Common myeloid progenitor, CD34-positive (primary cell): ENCODE results near the gene ADGRD1.
"Not testable (repeated sequence)": the region's sequence is repeated elsewhere in the genome, so short reads cannot be mapped to it uniquely, and the experiment has no call there.

Experiments
- CTCF ChIA-PET: fragments of 350-600 bp; sonication (Branson Sonifier 250); formaldehyde crosslinking; loops from one replicate; lab custom pipeline; 2021; ENCODE audit warnings: antibody characterized with exemption; lab: Charles Lee
- POLR2A ChIA-PET: fragments of 350-600 bp; sonication (Branson Sonifier 250); formaldehyde crosslinking; loops from one replicate; lab custom pipeline; 2021; ENCODE audit warnings: antibody characterized with exemption; lab: Charles Lee
- DNase-seq, 3 donors: peaks; one replicate each; pipeline versions ENCODE4 v3.0.0 to v3.0.0-alpha.2; 2013
- H3K27ac ChIP-seq, 2 experiments: 1 replicate in 1 of 2; 2 replicates in 1 of 2; pipeline ENCODE4 v1.7.0; 2013; ENCODE audit warnings: inconsistent platforms in 2 of 2, low read length in 2 of 2, mild to moderate bottlenecking in 2 of 2, low read depth in 1 of 2, moderate library complexity in 1 of 2; ENCODE audit not compliant: severe bottlenecking in 2 of 2, insufficient read depth in 1 of 2, poor library complexity in 1 of 2
- H3K27me3 ChIP-seq, 5 experiments: replicated peaks in 2 of 5; 1 replicate in 3 of 5; 2 replicates in 2 of 5; pipeline versions ENCODE4 v1.6.1 to v1.7.0; 2013; ENCODE audit warnings: low read length in 4 of 5, mild to moderate bottlenecking in 2 of 5, moderate library complexity in 2 of 5, inconsistent platforms in 1 of 5; ENCODE audit not compliant: insufficient read depth in 5 of 5, control insufficient read depth in 4 of 5
- H3K36me3 ChIP-seq, 4 experiments: 1 replicate in 2 of 4; 2 replicates in 2 of 4; pipeline versions ENCODE4 v1.6.1 to v1.7.0; 2013; ENCODE audit warnings: low read length in 3 of 4, control low read depth in 1 of 4, mild to moderate bottlenecking in 1 of 4; ENCODE audit not compliant: control insufficient read depth in 4 of 4, insufficient read depth in 4 of 4
- H3K4me1 ChIP-seq, 4 experiments: 1 replicate in 3 of 4; 2 replicates in 1 of 4; pipeline versions ENCODE4 v1.6.1 to v1.7.1; 2013; ENCODE audit warnings: low read length in 3 of 4, mild to moderate bottlenecking in 3 of 4, control low read depth in 1 of 4, inconsistent platforms in 1 of 4, moderate library complexity in 1 of 4; ENCODE audit not compliant: control insufficient read depth in 4 of 4, insufficient read depth in 4 of 4; ENCODE audit errors: control extremely low read depth in 1 of 4
- H3K4me3 ChIP-seq, 7 experiments: 1 replicate in 4 of 7; 2 replicates in 3 of 7; pipeline versions ENCODE4 v1.5.1 to v1.7.0; 2013; ENCODE audit warnings: mild to moderate bottlenecking in 7 of 7, low read length in 6 of 7, moderate library complexity in 6 of 7, inconsistent platforms in 2 of 7, low read depth in 2 of 7, control low read depth in 1 of 7; ENCODE audit not compliant: insufficient read depth in 4 of 7, control insufficient read depth in 1 of 7; ENCODE audit errors: extremely low read depth in 1 of 7
- H3K9me3 ChIP-seq, 5 experiments: 1 replicate in 4 of 5; 2 replicates in 1 of 5; pipeline versions ENCODE4 v1.6.1 to v1.7.1; 2013; ENCODE audit warnings: low read length in 4 of 5, mild to moderate bottlenecking in 2 of 5, inconsistent platforms in 1 of 5, low read depth in 1 of 5, moderate library complexity in 1 of 5; ENCODE audit not compliant: control insufficient read depth in 4 of 5, insufficient read depth in 2 of 5; ENCODE audit errors: control extremely low read depth in 1 of 5
- WGBS: methylation state at CpG from one replicate; pipeline ENCODE4 v1.1.5; 2013; ENCODE audit not compliant: insufficient coverage; 5-methylcytosine and 5-hydroxymethylcytosine counted together

The ADGRD1 gene

GRCh38 chr12:131124487-131125280 is 171.0 kb downstream of the ADGRD1 start:
- Histone ChIP-seq H3K4me1 (no peaks in the 10 kb centered on the region), H3K36me3 (no peaks in the 10 kb centered on the region), H3K9me3 (no peaks in the 10 kb centered on the region), H3K4me3 (no peak overlapping the region), H3K27ac (no peak overlapping the region), H3K27me3 (no peaks in the 10 kb centered on the region)
- ChIA-PET POLR2A (no interaction called here), CTCF (interaction anchor here (1.3 kb wide), 1 partner anchor 9 kb away, joined by 3 read pairs; no protein-coding TSS in a partner anchor)
- DNase-seq: no peak
- WGBS: 96% methylated on average over 17 of the region's 19 CpGs

GRCh38 chr12:131126662-131127173 is 173.0 kb downstream of the ADGRD1 start:
- WGBS: 91% methylated on average over 7 of the region's 7 CpGs
- H3K4me3 ChIP-seq: no peak overlapping the region
- DNase-seq: no peak
- H3K27ac ChIP-seq: no peak overlapping the region
- H3K36me3 ChIP-seq: no peaks in the 10 kb centered on the region
- POLR2A ChIA-PET: no interaction called here
- CTCF ChIA-PET: interaction anchor here (1.2 to 3.0 kb wide), 2 partner anchors 9 to 10 kb away, joined by 3 to 15 read pairs; no protein-coding TSS in a partner anchor
- peaks cover 0 to 2% (median 0%) of the 10 kb centered on the region in 4 experiments for H3K4me1 ChIP-seq
- H3K9me3 ChIP-seq: no peaks in the 10 kb centered on the region
- H3K27me3 ChIP-seq: no peaks in the 10 kb centered on the region

- Histone ChIP-seq H3K27ac (no peak overlapping the region), H3K4me1 (peaks cover 0 to 20% (median 9%) of the 10 kb centered on the region in 4 experiments), H3K36me3 (no peaks in the 10 kb centered on the region), H3K27me3 (no peaks in the 10 kb centered on the region), H3K9me3 (no peaks in the 10 kb centered on the region), H3K4me3 (no peak overlapping the region)
- DNase-seq: no peak
- POLR2A ChIA-PET: interaction anchor here (0.7 kb wide), 1 partner anchor 213 kb away, joined by 6 read pairs; no protein-coding TSS in a partner anchor
- WGBS: 96% methylated on average over 6 of the region's 6 CpGs
- CTCF ChIA-PET: interaction anchor here (3.0 kb wide), 1 partner anchor 12 kb away, joined by 15 read pairs; no protein-coding TSS in a partner anchor
Measured at GRCh38 chr12:131128556-131128955, 174.8 kb downstream of the ADGRD1 start.

GRCh38 chr12:131128966-131129619 is 175.4 kb downstream of the ADGRD1 start:
- H3K36me3 ChIP-seq, POLR2A ChIA-PET, H3K27ac ChIP-seq, DNase-seq, H3K27me3 ChIP-seq, H3K9me3 ChIP-seq, H3K4me3 ChIP-seq: not testable (repeated sequence)
- CTCF ChIA-PET: interaction anchor here (3.0 kb wide), 1 partner anchor 12 kb away, joined by 15 read pairs; no protein-coding TSS in a partner anchor
- WGBS: 99% methylated on average over 19 of the region's 20 CpGs
- H3K4me1 ChIP-seq: peaks cover 0 to 20% (median 12%) of the 10 kb centered on the region in 4 experiments

- no peaks in the 10 kb centered on the region for H3K36me3 ChIP-seq
- H3K27ac ChIP-seq: no peak overlapping the region
- peaks cover 0 to 20% (median 12%) of the 10 kb centered on the region in 4 experiments for H3K4me1 ChIP-seq
- WGBS: 97% methylated on average over 11 of the region's 11 CpGs
- ChIA-PET CTCF (interaction anchor here (1.3 to 6.4 kb wide), 2 partner anchors 13 to 25 kb away, joined by 3 to 43 read pairs; no protein-coding TSS in a partner anchor), POLR2A (no interaction called here)
- H3K27me3 ChIP-seq: no peaks in the 10 kb centered on the region
- no peak for DNase-seq
- H3K4me3 ChIP-seq: no peak overlapping the region
- H3K9me3 ChIP-seq: no peaks in the 10 kb centered on the region
Measured at GRCh38 chr12:131129839-131130238, 176.1 kb downstream of the ADGRD1 start.

GRCh38 chr12:131130311-131130911 is 176.7 kb downstream of the ADGRD1 start:
- peaks cover 0 to 20% (median 12%) of the 10 kb centered on the region in 4 experiments for H3K4me1 ChIP-seq
- no peak overlapping the region for H3K27ac ChIP-seq
- H3K36me3 ChIP-seq: no peaks in the 10 kb centered on the region
- 97% methylated on average over 22 of the region's 30 CpGs for WGBS
- no peaks in the 10 kb centered on the region for H3K9me3 ChIP-seq
- H3K4me3 ChIP-seq: no peak overlapping the region
- POLR2A ChIA-PET: no interaction called here
- no peaks in the 10 kb centered on the region for H3K27me3 ChIP-seq
- no peak for DNase-seq
- CTCF ChIA-PET: interaction anchor here (1.3 to 6.4 kb wide), 2 partner anchors 13 to 26 kb away, joined by 3 to 43 read pairs; no protein-coding TSS in a partner anchor
